HG03571 (cell line): ENCODE data around the gene THSD4.

Source experiments
- ATAC-seq: cut with Tn5 transposase; IDR thresholded peaks from one replicate; pipeline ENCODE4 v1.9.1; 2021; ENCODE audit not compliant: unreplicated experiment

Gene THSD4

DNA sequence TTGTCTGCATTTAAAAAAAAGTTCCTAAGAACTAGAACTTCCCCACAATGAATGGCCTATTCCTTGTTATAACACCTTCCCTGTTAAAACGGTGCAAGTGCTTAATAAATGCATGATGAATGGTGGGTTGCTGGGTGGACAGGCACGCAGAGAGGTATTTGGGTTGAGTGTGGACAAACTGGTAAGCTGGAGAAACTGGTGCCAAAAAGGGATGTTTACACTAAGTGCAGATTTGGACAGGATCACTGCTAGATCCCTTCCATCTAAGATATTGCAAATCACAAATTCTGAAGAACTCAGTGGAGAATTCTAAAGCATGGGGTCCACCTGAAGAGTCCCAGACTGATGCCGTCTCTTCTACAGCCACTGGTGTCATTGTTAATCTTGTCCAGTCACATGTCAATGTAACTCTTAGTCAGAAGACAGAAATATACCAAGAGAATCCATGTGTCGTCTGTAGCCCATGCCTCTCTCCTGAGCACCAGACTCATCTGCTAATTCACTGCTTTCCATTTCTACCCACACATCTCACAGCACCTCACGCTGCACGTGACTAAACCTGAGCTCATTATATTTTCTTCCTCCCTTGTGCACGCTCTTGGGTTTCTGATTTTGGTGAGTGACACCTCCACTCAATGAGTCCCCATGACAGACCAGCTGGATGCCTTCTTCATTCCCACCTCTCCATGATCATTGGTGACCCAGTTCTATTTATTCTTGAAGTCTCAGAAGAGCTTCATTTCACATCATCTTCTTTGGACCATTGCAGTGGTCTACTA lies 328.9 kb downstream of the THSD4 start:
- no peak for ATAC-seq

DNA sequence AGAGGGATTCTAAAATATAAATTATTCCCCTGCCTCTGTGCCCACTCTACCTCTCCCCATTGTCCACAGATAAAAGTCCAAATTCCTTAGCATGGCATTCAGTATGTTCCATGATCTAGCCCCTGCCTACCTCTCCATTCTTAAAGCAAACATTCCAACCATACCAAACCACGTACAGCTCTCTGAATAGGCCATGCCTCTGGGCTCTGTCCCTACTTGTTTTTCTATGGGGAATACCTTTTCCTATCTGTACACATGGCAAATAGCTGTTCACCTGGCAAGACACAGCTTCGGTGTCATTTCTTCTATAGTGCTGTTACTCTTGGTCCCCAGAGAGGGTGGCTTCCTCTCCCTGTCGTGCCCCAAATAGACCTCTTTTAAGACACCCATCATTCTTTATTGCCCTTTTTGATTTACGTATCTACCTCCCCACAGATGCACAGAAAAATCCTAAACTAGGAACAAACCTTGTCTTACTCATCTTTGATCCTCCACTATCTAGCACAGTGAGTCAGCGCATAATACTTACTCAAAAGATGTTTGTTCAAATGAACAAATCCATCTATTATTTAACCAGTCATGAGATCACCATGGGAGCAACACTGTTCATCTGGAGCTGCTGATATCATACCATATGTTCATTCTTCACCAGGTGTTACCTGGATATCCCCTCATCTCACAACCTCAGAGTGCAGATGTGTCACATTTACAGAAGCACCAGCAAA lies 329.8 kb downstream of the THSD4 start:
- no peak for ATAC-seq

DNA sequence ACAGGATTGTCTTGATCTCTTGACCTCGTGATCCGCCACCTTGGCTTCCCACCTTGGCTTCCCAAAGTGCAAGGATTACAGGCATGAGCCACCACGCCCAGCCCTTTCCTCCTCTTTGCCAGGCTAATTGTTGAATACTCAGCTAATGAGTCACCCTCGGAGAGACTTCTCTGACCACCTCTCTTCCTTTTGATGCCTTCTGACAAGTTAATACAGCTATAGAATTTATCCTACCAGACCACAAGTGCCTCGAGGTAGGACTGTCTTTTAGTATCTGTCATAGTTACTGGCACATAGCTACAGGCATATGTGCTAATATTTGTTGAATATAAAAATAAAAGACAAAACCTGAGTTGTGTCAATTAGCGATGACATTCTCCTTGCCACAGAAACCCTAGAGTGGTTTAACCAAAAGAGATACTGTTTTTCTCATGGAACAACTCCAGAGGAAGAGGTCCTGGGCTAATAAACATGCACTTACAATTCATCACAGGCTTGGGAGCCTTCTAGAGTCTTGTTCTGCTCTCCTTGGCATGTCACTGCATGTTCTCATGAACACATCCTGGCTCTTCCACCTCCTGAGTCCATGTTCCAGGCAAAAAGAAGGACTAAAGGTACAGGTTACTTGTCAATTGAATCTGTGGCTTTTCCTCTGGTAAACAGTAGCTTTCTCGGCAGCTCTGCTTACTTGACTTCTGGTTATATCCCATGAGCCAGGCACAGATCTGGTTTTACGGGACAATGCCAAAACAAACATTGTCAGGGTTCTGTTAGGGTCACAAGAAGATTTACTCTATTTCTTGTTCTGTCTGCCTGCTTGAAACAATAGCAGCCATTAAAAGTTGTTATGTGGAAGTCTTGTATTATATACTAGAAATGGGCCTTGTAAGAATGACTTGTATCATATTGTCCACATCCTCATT lies 332.3 kb downstream of the THSD4 start:
- ATAC-seq: no peak

- no peak for ATAC-seq
Observed at GRCh38 chr15:71448688-71449114, 333.4 kb downstream of the THSD4 start.

DNA sequence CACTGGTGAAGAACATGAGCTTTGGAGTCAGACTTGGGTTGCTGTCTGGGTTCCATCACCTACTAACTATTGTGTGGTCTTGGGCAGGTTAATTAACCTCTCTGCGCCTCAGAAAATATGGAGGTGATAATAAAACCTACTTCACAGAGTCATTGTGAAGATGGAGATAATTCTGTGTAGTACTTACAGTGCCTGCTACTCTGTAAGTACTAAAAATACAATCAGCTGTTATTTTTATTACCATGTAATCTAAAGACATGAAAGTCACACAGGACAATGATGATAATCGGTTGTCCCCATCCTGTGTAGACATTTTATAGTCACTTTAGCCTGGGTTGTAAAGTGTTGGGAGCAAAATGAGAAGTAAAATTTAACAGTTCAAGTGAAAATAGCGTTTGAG lies 334.1 kb downstream of the THSD4 start:
- ATAC-seq: no peak

DNA sequence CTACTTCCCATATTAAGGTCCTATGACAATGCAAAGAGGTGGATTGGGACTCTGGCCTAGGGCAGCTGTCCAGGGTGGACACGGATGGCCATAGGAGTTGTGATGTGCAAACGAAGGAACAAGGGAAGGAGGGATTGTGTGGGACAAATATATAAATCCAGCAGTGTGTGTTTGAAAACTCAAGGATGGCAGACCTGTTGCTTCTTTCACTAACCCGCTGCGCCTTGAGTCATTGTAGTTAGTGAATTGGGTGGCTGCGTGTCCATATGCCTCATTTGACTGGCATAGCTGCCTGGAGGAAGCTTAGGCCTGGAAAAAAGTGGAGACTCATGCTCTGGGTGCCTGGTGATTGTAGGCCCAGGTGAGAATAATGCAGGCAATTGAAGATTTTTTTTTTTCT lies 334.7 kb downstream of the THSD4 start:
- ATAC-seq: no peak

DNA sequence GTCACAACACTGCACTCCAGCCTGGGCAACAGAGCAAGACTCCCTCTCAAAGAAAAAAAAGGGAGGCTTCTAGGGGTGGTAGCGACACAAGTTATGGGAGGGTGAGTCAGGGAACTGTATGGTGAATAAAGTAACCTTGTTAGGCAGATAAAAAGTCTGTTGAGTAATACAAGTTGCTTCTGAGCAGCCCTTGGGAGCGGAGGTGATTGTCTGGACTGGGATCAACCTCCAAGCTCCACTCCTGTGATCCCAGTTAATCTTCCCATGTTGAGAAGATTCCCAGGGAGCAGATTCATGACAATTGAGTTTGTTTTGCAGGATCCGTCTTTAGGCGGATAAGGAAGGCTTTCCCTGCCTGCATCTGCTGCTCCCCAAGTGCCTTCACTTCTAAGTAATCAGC lies 335.9 kb downstream of the THSD4 start:
- ATAC-seq: no peak

- ATAC-seq: no peak
Observed at GRCh38 chr15:71452893-71453292, 337.6 kb downstream of the THSD4 start.

DNA sequence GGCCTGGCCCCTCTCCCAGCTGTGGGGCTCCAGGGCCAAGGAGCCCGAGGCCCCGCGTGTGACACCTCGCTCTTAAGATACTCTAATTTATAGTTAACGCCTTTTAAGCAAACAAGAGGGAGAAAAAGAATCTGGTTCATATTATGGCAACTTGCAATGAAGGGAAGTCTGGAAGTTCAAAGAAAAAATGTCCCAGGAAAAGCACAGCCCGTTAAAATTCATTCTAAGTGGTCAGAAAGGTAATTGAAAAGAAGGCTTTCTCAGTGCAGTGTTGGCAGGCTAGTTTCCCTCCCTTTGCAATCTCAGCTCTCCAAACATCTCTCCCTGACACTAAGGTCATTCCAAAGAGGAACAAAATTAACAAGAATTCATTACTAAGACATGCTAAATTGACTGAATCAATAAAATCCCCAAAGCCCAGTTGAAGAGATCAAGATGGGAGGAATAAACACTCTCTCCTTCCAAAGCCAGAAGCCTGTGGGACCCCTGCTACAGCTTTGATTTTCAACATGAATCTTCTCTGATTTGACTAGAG lies 339.3 kb downstream of the THSD4 start:
- ATAC-seq: no peak

DNA sequence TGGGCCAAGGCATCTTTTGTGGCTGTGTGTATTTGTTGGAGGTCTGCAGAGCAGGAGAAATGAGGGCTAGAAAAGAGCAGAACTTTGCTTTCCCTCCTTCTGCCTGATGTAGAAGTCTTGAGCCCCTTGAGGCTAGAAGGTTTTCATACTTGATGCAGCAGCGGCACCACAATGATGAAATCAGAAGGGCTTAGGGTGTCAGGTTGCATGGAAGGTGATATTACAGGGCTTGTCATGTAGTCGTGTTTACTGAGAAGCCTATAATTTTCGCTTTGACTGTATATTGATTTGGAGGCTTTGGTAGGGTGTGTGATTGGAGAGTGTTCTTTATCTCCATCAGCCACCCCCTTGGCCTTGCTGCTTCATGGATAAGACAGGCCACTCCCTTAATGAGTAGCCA lies 339.8 kb downstream of the THSD4 start:
- no peak for ATAC-seq

GRCh38 chr15:71455878-71456277 lies 340.6 kb downstream of the THSD4 start:
- ATAC-seq: no peak

GRCh38 chr15:71456362-71456761 lies 341.1 kb downstream of the THSD4 start:
- no peak for ATAC-seq

- no peak for ATAC-seq
Observed at GRCh38 chr15:71456811-71457210, 341.5 kb downstream of the THSD4 start.

- no peak for ATAC-seq
Observed at GRCh38 chr15:71458089-71458660, 342.9 kb downstream of the THSD4 start.

DNA sequence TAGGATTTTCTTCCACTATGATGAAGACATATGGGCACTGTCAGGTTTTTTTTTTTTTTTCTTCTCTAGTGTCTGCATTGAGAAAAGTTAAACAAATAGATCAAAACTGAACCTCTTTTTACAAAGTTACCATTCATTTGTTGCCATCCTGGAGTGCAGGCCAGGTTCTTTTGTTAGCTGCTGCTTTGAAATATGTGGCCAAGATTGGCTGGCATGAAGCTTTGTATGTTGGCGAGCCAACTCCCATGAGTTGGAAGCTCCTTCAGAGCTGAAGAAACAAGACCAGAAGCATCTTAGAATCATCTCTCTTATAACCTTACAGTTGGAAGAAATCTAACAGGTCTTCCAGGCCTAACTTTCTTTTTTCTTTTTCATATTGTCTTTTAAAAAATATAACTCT lies 346.5 kb downstream of the THSD4 start:
- no peak for ATAC-seq

DNA sequence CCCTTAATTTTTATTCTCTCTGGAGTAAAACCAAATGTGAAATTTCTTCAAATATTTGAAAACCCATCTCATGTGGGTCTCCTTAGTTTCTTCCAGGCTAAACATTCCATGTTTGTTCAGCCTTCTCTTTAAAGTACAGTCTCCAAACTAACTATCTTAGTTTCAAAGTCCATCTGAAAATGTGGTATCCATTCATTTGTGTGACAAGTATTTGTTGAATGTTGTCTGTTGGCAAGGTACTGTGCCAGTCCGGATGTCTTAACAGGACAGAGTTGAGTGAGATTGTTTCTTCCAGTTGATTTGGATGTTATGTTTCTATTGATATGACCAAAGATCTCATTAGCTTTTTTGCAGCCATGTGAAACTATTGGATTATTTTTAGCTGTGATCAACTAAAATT lies 347.4 kb downstream of the THSD4 start:
- ATAC-seq: no peak

- ATAC-seq: no peak
Observed at GRCh38 chr15:71463156-71463665, 347.9 kb downstream of the THSD4 start.

DNA sequence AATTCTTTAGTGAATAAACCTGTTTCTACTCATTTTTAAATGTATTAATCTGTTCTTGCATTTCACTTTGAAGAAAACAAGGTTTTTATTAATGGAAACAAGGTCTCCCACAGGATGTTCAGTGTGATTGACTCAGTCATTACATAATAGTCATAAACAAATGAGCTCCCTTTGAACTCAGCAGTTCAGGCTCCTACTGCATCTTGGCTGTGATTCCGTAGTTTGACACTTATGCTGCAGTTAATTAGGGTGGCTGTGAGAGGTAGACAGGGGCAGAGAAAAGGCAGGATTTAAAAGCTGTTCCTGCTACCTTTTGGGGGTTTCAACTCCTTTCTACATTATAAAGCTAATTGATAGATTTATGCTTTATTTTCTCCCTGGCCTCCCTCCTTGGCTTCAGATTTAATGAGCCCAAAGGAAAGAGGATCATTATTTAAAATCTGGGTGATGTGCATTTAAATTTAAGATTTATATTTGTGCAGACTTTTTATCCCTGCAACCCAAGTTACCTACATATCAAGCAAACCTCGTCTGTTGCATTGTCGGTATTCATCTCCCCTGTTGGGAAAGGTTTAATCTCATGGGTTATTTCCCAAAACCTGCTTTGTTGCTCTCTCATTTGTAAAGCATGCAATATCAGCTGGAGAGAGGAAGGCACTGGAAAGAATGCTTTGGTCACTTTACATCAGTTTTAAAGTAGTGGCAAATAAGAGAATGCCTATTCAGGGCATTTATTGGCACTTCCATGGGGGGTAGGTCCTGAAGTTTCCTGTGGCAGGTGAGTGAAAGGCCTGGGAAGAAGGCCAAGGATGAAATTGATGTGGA lies 350.1 kb downstream of the THSD4 start:
- no peak for ATAC-seq

DNA sequence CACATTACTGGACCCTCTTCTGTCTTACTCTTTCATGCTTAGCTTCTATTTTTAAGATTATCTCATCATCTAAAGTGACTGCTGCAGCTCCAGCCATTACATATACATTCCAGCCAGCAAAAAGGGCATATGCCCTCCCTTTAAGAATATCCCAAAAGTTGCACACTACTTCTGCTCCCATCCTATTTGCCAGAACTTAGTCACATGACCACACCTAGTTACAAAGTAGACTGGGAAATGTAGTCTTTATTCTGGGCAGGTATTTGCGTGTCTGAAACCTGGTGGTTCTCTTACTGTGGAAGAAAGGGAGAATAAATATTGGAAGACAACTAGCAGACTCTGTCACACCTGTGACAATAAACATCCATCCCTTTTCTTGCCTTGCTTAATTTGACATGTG lies 353.4 kb downstream of the THSD4 start:
- no peak for ATAC-seq

DNA sequence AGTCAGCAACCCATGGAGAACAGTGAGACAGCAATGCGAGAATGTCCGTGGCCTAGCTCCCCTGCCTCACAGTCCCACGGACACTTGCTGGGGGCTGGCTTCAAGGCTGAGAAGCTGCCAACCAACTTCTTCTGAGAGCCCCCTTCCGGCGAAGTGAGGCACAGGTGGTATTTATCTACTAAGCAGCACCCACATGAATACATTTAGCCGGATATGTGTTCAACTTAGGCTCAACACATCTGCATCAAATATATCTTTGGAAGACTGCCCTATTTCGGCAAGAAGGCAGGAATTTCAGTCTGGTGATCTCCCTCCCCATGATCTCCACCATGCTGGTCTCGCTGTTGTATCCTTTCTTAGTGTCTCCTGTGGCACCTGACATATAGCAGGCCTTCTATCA lies 354.1 kb downstream of the THSD4 start:
- no peak for ATAC-seq
